Stimulated activated CD8-positive, alpha-beta memory T cell treated with anti-CD3 and anti-CD28 coated beads, Interleukin-15, amount 100 ng/mL, for 24 hours (primary cell): ENCODE data around the gene CCDC167.
A peak's percentile ranks its signal among the peaks of the same experiment; 100 is the strongest.

Experiments used
- DNase-seq: peaks from one replicate; pipeline ENCODE4 v3.0.0-alpha.2; 2020; ENCODE audit warnings: low read depth

The CCDC167 gene

DNA sequence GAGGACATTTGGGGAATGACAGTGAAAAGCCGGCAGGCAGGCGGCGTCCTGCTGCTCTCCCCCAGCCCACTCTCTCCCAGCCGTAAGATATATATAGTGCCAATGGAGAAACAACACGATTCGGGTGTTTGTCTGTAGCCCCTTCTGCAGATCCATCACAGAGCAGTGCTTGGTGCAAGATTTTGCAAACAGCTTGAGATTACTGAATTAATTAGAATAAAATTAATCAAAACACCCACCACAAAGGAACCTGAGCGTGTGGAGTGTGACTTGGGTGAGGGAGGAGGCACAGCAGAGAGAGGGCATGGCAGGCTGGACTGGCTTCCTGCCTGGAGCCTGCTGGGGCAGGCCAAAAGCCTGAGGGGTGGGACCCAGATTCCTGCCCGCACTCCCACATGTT is 28.8 kb upstream of the CCDC167 start:
- no peak for DNase-seq

DNA sequence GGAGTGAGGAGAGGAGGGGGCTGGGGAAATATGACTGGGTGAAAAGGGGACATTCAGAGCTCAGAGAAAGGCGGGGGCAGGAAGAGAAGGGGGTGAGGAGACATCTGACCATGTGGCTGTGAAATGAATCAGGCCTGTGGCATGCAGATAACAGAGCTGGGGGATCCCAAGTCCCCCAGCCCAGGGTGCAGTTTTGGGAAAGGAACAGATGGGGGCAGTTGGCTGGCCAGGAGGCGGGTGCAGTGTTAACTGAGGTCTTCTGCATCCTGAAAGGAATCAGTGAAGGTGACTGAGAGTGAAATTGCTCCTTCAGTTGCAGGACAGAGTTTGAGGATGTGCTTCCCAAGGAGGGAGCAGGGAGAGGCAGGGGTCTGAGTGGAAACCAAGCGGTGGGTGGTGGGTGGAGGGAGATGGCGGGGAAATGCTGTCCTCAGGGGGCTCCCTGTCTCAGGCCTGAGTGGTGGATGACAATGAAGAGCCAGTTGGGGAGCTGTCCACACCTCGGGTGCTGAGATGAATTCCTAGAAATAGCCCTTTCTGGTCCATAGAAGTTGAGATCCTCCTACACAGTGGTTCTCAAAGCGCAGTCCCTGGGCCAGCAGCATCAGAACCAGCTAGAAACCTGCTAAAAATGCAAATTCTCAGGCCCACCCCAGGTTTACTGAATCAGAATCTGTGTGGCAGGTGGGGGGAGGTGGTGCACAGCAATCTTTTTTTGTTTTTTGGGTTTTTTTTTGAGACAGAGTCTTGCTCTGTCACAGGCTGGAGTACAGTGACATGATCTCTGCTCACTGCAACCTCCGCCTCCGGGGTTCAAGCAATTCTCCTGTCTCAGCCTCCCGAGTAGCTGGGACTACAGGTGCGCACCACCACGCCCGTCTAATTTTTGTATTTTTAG is 26.0 kb upstream of the CCDC167 start:
- DNase-seq, result no peak

DNA sequence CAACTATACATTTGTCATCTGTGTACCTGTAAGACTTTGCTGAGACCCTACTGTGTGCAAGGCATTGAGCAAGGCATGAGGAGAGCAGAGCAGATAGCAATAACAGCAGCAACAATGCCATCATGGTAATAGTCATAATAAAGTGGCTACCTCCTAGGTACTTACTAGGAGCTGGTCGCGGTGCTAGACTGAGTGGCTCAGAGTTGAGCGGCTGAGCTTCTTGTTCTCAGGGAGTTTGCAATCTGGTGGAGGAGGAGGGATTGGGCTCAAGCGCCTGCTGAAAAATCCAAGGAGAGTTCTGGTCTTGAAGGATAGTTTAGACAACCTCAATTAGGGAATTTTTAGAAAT is 25.3 kb upstream of the CCDC167 start:
- no peak for DNase-seq

DNA sequence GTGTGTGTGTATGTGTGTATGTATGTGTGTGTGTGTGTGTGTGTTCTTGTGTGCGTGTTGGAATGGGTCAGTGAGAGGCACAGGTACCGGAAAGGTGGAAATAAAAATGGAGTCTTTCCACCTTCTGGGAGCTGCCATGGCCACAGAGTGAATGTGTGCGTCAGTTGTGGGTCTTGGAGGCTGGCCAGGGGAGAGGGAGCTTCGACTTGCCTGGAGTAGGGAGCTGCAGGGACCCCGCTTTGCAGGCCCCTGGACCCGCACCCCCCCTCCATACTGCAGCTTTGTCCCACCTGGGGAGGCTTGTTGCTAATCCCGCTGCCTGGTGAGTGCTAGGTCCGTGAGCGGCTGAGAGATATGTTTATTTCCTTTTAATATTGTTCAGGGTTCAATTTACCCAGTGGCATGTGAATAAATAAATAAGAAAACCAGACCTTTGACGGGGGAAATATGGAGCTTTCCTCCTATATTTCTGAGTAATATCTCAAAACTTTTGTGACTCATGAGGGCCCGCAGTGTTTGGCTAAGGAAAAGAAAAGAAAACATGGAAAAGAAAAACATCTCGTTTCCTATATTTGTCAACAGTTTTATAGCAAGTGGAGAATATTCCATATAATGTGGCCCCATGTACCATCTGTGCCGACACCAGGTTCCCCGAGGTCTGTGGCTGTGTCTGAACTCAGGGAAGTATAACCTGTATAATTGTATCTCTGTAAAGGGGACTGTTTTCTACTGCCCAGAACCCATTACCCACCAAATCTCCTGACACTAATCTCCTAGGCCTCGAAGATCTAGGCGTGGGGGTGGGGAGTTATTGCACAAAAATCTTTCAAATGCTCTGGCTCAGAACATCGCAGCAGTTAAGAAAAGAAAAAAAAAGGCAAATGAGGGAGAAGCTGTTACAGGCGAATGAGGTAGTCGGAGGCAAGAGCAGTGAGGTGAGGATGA is 24.6 kb upstream of the CCDC167 start:
- DNase-seq, result no peak

GRCh38 chr6:37523412-37523811 is 23.7 kb upstream of the CCDC167 start:
- no peak for DNase-seq

DNA sequence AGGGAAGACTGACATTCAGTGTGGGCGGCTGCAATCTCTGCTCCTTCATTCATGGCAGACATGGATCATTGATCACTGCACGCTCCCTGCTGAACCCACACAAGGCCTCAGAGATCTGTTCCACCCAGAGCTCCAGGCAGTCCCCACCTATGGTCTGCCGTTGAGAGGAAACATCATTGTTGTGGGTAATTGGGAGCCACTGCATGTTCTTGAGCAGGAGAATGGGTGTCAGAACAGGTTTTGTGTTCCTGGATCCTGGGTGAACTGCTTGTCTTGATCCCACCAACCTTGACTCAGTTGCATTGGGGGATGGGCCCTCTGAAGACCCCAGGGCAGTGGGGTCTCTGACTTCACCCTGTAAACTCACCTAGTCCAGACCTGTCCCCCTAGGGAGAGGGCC is 23.1 kb upstream of the CCDC167 start:
- DNase-seq, result no peak

DNA sequence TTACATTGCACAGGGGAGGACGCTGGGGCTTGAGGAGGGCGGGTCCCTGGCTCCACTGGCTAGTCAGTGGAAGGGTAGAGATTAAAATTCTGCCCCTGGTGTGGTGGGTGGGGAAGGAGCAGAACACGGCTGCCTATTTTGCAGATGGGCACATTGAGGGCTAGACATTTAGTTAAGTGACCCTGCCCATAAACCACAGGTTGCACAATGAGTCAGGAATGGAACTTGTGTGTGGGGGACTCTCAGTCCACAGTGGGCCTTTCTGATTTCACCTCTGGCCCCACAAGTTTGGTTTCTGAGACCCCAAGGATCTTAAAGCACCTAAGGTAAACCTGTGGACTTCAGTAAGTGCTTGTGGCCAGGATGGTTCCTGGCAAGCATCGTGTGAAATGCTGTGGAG is 22.0 kb upstream of the CCDC167 start:
- DNase-seq, result no peak

DNA sequence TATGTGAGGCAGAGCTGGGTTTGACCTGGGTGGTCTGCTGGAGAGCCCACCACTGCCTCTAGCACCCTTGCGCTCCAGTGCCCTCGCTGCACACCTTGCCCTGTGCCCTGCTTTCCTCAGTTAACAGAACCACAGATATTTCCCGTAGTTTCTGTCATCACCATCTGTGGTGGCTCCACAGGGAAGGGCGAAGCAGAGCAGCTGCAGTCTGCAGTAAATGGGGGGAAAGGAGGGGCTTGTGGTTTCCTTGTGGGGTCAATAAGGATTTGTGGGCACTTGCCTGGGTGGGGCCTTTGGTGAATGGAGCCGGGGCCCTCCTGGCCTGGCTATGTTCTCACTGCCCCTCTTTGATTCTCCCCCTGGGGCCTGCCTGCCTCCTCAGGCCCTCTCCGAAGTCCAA is 21.2 kb upstream of the CCDC167 start:
- DNase-seq, result no peak

DNA sequence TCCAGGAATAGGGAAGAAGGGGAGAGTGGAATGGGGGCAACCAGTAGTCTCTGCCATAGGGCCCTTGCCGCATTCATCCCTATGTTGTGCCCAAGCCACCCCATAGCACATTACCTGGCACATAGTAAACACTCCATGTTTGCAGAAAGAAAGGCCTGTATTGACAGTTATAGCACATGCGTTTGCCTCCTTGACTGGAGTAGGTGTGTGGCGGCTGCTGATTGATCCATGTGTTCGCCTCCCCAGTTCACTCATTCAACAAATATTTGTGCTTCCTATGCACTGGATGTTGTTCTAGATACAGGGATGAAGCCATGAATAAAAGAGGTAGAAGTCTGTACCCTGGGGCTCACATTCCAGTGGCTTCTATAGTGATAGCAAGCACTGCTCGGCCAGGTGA is 19.8 kb upstream of the CCDC167 start:
- no peak for DNase-seq

- DNase-seq, result no peak
These were observed 18.4 kb upstream of the CCDC167 start for GRCh38 chr6:37518116-37518515.

DNA sequence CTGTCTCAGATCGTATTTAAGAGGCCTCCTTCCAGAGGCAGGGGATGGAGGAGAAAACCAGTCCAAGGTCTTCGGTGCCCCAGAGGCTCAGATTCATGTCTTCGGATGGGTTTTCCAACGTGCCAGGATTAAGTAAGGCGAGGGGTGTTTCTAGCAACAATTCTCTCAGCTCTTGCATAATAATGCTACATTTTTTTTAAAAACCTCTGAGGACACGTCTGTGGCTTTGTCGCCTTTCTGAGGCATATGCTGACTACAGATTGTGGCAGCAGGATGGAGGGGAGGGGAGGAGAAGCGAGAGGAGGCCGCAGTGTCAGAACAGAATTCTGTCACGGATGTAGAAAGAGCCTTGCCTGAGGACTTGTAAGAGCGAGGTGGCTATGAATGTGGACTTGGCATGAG is 17.7 kb upstream of the CCDC167 start:
- no peak for DNase-seq

- DNase-seq, result no peak
These were observed 17.3 kb upstream of the CCDC167 start for GRCh38 chr6:37516920-37517405.

GRCh38 chr6:37516076-37516919 is 16.6 kb upstream of the CCDC167 start:
- DNase-seq, result peak; percentile 41

- DNase-seq, result no peak
These were observed 16.0 kb upstream of the CCDC167 start for GRCh38 chr6:37515712-37516075.

DNA sequence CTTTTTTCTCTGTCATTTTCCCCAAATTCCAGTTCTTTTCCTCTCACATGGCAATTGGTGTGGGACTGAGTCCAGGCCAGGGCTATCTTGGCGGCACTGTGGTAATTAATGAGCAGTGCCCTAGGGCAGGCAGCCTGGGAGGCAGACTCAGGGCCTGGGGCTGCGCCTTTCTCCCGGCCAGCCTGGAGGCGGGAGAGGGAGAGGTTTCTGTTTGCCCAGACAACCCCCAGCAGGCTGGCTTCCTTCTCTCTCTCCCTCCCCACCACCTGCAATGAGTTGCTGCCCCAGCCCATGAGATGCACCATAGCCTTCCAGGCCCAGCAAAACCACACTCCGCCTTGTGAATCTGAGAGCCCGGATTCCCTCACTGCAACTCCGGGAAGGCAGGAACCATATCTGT is 15.1 kb upstream of the CCDC167 start:
- no peak for DNase-seq

DNA sequence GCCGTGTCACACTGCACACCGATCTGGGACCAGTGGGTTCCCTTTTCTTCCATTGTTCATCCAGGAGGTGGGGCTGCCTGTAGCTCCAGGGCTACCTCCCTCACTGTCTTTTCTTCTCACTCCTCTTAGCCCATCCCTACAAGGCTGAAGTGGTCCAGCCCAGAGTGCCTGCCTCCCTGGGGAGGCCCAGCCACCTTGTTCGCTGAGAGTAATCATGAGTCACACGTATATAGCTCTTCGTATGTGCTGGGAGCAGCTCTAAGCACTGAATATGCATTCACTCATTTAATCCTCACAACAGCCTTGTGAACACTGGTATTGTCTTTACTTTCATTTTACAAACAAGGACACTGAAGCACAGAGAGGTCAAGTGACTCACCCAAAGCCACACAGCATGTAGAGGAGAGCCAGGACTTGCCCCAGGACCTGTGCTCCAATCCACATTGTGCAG is 14.7 kb upstream of the CCDC167 start:
- DNase-seq, result no peak

DNA sequence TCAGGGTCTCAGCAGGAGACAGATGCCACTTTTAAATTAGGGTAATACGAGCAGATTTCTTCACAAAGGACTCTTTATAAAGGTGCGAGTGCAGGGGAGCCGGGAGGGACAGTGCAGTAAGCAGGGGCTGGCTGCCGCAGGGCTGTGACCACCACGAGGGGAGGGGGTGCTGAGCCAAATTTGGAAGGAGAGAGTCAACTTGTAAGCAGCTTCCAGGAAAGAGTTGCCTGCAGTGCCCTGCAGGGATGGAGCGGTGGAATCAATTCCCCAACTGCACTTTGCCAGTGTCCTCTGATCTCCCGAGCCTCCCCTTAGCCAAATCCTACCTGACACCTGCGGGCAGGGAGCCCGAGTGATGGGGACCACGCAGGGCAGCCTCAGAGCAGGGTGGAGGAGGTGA is 13.9 kb upstream of the CCDC167 start:
- DNase-seq, result no peak

GRCh38 chr6:37513155-37513554 is 13.5 kb upstream of the CCDC167 start:
- DNase-seq, result no peak

DNA sequence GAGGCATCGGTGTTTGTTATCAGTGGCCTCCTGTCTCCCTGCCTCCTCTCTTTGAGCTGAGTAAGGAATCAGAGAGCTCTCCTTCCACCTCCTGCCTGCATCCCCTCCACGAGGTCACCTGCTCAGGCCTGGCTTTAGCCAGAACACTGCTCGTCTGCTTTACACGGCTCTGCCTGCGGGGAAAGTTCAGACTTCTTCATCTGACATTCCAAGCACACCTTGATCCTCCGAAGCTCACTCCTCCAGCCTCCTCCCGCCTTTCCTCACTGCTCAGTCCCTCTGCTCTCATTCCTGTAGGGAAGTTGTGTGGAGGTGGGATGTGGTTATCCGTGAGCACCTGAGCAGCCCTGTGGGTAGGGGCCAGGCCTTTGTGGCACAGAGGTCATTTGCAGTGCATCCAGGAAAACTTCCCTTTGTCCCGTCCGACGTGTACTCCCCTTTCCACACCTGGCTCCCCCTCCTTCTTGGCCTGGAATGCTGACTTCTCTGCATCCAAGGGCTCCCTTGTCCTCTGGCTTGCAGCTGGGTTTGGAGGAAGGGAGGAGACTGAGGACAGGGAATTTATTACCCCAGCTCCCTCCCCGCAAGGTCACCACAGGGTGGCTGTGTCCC is 12.8 kb upstream of the CCDC167 start:
- no peak for DNase-seq

DNA sequence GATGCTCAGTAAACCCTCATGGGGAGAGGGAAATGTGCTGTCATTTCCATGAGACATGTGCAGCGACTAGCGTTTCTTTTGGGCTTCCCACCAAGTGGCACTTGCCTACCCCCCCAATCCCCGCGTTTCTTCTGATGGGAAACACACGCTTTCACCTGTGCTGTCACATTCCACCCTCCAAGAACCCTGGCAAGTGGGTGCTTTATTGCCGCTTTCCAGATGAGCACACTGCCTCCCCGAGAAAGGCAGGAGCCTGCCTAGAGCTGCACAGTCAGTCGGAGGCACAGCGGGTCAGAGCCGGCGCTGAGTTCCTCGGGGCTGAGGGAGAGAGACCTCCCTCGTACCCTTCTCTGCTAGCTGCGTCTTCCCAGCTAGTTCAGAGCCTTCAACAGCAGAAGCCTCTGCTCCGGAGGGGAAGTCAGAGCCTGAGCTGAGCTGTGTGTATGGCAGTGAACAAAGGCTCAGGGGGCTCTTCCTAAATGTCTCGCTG is 12.3 kb upstream of the CCDC167 start:
- no peak for DNase-seq

GRCh38 chr6:37511201-37511600 is 11.5 kb upstream of the CCDC167 start:
- no peak for DNase-seq
